BJ (cell line): Measurements from ENCODE around the gene ZNF497. TPM values are rescaled to one million over a fixed set of nuclear protein-coding genes. Genes with fewer than 3 reads are reported as not detected.

Experiments
- CTCF ChIA-PET: fragments of 350-600 bp; formaldehyde crosslinking; extraction: SDS; loops from one replicate; lab custom pipeline; 2021; ENCODE audit warnings: antibody characterized with exemption, inconsistent platforms; lab: Yijun Ruan, JAX
- POLR2A ChIA-PET: fragments of 300-600 bp; sonication (Branson Sonifier 250); formaldehyde crosslinking; extraction: SDS; loops from one replicate; lab custom pipeline; 2021; ENCODE audit warnings: antibody characterized with exemption; lab: Charles Lee
- DNase-seq: peaks from one replicate; pipeline ENCODE4 v3.0.0-alpha.2; 2011; ENCODE audit warnings: low read depth
- H3K27me3 ChIP-seq: 2 replicates; pipeline ENCODE4 v1.6.0; 2011; ENCODE audit warnings: low read length; ENCODE audit not compliant: control insufficient read depth, insufficient read depth
- H3K36me3 ChIP-seq: 2 replicates; pipeline ENCODE4 v1.5.1; 2011; ENCODE audit warnings: low read length; ENCODE audit not compliant: control insufficient read depth, insufficient read depth
- H3K4me3 ChIP-seq: 2 replicates; pipeline ENCODE4 v1.5.1; 2011; ENCODE audit warnings: low read depth, mild to moderate bottlenecking, control low read depth, low read length
- polyA plus RNA-seq: library from polyadenylated mRNA; depleted of rRNA; stranded (reverse); fragments of >200 nt; gene quantifications from 2 replicates; pipeline ENCODE4 v1.2.3, GENCODE V29; 2011
- TF ChIP-seq, protein P1 (sequence below): IDR thresholded peaks from 2 replicates; pipeline ENCODE4 v1.5.1; 2011; ENCODE audit warnings: low read depth, mild to moderate bottlenecking, control low read depth, inconsistent platforms, low read length, moderate library complexity; ENCODE audit not compliant: insufficient read depth

Gene ZNF497
- polyA plus RNA-seq, 1 experiment, result 0.20 TPM

DNA sequence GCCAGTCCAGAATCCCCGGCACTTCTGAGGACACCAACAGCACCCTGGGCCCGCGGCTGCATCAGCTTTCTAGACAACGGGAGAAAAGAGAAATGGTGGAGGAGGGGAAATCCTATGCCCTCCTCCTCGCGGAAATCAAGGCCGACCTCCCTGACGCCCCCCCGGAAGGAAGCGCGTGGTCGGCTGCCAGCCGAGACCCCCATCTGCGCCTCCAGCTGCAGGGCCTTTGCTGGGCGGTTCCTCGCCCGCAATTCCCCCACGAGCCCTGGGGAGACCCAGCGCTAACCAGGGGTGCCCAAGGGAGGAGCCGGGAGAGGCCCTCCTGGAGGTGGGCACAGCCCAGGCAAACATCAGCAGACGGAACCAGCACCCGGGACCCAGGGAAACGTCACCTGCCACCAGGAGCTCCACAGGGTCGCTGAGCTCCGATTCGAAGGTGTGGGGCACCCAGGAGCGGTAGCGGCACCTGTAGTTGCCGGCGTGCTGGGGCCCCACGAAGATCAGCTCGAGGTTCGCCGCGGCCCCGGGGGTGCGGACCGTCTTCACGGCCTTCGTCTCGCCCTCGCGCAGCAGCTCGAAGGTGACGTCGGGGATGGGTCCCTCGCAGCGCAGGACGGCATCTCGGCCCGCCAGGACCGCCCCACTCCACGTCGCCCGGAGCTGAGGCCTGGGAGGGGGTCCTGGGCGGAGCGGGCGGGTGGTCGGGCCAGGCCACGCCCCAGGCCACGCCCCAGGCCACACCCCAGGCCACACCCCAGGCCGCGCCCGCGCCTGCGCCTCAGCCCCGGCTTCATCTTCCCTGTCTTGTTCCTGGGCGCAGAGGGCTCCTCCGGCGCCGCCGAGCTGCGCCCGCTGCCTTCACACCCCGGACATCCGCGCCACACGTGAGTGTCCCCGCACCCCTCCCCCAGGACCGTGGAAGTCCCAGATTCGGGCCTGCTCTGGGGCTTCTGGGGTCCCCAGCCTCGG lies 15.3 kb downstream of the ZNF497 start:
- ChIA-PET POLR2A (interaction anchor here (0.6 kb wide), 1 partner anchor 26 kb away, joined by 4 read pairs; no protein-coding TSS in a partner anchor), CTCF (interaction anchor here (0.7 to 1.2 kb wide), 4 partner anchors 12 to 172 kb away, joined by 3 to 5 read pairs (median 4); partner anchors contain the start of genes ZBTB45 and ZNF497)
- Histone ChIP-seq H3K27me3 (no peaks in the 10 kb centered on the region), H3K36me3 (peaks cover 10% of the 10 kb centered on the region), H3K4me3 (peak overlapping the region; percentile 91)
- TF ChIP-seq, protein P1, sequence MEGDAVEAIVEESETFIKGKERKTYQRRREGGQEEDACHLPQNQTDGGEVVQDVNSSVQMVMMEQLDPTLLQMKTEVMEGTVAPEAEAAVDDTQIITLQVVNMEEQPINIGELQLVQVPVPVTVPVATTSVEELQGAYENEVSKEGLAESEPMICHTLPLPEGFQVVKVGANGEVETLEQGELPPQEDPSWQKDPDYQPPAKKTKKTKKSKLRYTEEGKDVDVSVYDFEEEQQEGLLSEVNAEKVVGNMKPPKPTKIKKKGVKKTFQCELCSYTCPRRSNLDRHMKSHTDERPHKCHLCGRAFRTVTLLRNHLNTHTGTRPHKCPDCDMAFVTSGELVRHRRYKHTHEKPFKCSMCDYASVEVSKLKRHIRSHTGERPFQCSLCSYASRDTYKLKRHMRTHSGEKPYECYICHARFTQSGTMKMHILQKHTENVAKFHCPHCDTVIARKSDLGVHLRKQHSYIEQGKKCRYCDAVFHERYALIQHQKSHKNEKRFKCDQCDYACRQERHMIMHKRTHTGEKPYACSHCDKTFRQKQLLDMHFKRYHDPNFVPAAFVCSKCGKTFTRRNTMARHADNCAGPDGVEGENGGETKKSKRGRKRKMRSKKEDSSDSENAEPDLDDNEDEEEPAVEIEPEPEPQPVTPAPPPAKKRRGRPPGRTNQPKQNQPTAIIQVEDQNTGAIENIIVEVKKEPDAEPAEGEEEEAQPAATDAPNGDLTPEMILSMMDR, result no peak
- DNase-seq, result no peak

DNA sequence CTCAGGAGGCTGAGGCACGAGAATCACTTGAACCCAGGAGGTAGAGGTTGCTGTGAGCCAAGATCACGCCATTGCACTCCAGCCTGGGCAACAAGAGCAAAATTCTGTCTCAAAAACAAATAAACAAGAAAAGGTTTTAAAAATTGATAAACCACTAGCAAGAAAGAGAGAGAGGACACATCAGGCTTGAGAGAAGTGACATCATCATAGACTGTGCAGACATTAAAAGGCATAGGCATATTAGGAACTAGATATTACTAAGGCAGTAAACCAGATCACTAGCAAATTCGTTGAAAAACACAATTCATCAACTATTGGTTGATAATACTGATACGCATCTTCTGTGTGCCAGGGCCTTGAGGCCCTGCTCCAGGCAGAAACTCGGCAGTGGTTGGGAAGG lies 17.0 kb downstream of the ZNF497 start:
- H3K4me3 ChIP-seq, result no peak overlapping the region
- no peak for DNase-seq
- TF ChIP-seq, protein P1, result no peak
- H3K36me3 ChIP-seq, result peaks cover 5% of the 10 kb centered on the region
- H3K27me3 ChIP-seq, result no peaks in the 10 kb centered on the region
- ChIA-PET CTCF (interaction anchor here (1.3 kb wide), 1 partner anchor 11 kb away, joined by 7 read pairs; no protein-coding TSS in a partner anchor), POLR2A (no interaction called here)

DNA sequence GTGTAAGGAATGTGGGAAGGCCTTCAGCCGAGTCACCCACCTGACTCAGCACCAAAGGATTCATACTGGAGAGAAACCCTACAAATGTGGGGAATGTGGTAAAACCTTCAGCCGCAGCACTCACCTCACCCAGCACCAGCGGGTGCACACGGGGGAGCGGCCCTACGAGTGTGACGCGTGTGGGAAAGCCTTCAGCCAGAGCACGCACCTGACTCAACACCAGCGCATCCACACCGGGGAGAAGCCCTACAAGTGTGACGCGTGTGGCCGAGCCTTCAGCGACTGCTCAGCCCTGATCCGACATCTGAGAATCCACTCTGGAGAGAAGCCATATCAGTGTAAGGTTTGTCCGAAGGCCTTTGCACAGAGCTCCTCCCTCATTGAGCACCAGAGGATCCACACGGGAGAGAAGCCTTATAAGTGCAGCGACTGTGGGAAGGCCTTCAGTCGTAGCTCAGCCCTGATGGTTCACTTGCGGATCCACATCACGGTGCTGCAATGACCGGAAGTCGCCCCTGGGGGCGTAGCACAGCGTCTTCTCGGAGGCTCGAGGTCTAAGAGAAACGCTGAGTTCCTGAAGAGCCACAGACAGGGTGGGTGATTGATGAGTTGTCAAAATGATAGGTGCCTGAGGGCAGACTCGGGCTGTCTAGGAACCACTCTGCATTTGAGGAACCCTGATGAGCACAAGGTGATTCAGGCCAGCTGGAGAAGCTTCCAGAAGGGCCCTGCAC lies 23.6 kb downstream of the ZNF497 start:
- H3K4me3 ChIP-seq, result no peak overlapping the region
- POLR2A ChIA-PET, result no interaction called here
- H3K27me3 ChIP-seq, result no peaks in the 10 kb centered on the region
- no peak for DNase-seq
- TF ChIP-seq, protein P1, result no peak
- CTCF ChIA-PET, result interaction anchor here (1.4 kb wide), 1 partner anchor 16 kb away, joined by 4 read pairs; no protein-coding TSS in a partner anchor
- H3K36me3 ChIP-seq, result peaks cover 26% of the 10 kb centered on the region

DNA sequence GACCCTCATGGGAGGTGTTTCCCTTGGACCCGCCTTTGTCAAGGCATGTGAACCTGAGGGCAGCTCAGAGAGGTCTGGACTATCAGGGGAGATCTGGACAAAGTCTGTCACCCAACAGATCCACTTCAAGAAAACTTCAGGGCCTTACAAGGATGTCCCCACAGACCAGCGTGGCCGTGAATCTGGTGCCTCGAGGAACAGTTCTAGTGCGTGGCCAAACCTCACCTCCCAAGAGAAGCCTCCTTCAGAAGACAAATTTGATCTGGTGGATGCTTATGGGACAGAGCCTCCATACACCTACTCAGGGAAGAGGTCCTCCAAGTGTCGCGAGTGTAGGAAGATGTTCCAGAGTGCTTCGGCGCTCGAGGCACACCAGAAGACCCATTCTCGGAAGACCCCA lies 24.2 kb downstream of the ZNF497 start:
- H3K27me3 ChIP-seq, result no peaks in the 10 kb centered on the region
- POLR2A ChIA-PET, result no interaction called here
- H3K4me3 ChIP-seq, result no peak overlapping the region
- CTCF ChIA-PET, result no interaction called here
- TF ChIP-seq, protein P1, result no peak
- H3K36me3 ChIP-seq, result peaks cover 26% of the 10 kb centered on the region
- no peak for DNase-seq

DNA sequence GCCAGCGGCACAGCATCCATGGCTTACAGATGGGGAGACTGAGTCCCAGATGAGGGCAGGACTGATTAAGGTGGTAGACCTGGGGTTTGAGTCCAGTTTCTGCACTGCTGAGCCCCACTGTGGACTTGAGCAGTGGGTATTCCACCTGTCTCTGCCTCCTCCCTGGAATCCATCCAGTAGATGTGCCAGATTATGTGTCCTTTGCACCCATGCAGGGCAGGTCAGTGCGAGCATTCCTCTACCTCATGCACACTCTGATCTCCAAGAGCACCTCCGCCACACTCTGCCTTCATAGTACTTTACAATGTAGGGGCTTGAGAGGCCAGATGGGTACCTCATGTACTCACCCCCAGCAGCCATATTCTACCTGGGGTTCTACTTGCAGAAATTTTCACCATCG lies 25.7 kb downstream of the ZNF497 start:
- ChIA-PET CTCF (no interaction called here), POLR2A (no interaction called here)
- TF ChIP-seq, protein P1, result no peak
- no peaks in the 10 kb centered on the region for H3K27me3 ChIP-seq
- H3K4me3 ChIP-seq, result no peak overlapping the region
- no peak for DNase-seq
- peaks cover 25% of the 10 kb centered on the region for H3K36me3 ChIP-seq
